ENCODE data around the gene PRR33.

- TF ChIP-seq, protein P1, sequence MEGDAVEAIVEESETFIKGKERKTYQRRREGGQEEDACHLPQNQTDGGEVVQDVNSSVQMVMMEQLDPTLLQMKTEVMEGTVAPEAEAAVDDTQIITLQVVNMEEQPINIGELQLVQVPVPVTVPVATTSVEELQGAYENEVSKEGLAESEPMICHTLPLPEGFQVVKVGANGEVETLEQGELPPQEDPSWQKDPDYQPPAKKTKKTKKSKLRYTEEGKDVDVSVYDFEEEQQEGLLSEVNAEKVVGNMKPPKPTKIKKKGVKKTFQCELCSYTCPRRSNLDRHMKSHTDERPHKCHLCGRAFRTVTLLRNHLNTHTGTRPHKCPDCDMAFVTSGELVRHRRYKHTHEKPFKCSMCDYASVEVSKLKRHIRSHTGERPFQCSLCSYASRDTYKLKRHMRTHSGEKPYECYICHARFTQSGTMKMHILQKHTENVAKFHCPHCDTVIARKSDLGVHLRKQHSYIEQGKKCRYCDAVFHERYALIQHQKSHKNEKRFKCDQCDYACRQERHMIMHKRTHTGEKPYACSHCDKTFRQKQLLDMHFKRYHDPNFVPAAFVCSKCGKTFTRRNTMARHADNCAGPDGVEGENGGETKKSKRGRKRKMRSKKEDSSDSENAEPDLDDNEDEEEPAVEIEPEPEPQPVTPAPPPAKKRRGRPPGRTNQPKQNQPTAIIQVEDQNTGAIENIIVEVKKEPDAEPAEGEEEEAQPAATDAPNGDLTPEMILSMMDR (IDR thresholded peaks at IDR 0.05; ENCODE audit: extremely low read depth in 1 of 2, insufficient read depth in 1 of 2, low read depth in 1 of 2, low read length in 2 of 2), result no peak
- TF ChIP-seq JUN (IDR thresholded peaks at IDR 0.05; ENCODE audit: borderline replicate concordance, insufficient read depth, insufficient read length, low read depth) (no peak), POLR2A (IDR thresholded peaks at IDR 0.05; ENCODE audit: low read depth, low read length) (no peak), EZH2 (IDR thresholded peaks at IDR 0.05; ENCODE audit: borderline replicate concordance, low read depth, low read length, severe bottlenecking) (no peak), GATA2 (IDR thresholded peaks at IDR 0.05; ENCODE audit: insufficient read depth, insufficient read length, low read depth, low read length) (no peak), POLR2AphosphoS5 (IDR thresholded peaks at IDR 0.05; ENCODE audit: insufficient read depth, low read depth, low read length) (no peak), FOS (IDR thresholded peaks at IDR 0.05; ENCODE audit: borderline replicate concordance, insufficient read depth, low read length) (no peak)
Observed at GRCh38 chr11:1893581-1894359, 2.1 kb upstream of the PRR33 start.
